HG03521 (cell line): ENCODE measurements around the gene LIMD2.

Source experiments
- ATAC-seq: cut with Tn5 transposase; IDR thresholded peaks from one replicate; pipeline ENCODE4 v1.9.1; 2021; ENCODE audit warnings: mild to moderate bottlenecking, moderate library complexity; ENCODE audit not compliant: unreplicated experiment

Gene LIMD2

GRCh38 chr17:63701868-63702720 is 2.2 kb upstream of the LIMD2 start:
- ATAC-seq: no peak

- no peak for ATAC-seq
Observed at GRCh38 chr17:63701456-63701820, 1.5 kb upstream of the LIMD2 start.

- peak; percentile 13 for ATAC-seq
Observed at GRCh38 chr17:63700528-63701455, 867 bp upstream of the LIMD2 start.

DNA sequence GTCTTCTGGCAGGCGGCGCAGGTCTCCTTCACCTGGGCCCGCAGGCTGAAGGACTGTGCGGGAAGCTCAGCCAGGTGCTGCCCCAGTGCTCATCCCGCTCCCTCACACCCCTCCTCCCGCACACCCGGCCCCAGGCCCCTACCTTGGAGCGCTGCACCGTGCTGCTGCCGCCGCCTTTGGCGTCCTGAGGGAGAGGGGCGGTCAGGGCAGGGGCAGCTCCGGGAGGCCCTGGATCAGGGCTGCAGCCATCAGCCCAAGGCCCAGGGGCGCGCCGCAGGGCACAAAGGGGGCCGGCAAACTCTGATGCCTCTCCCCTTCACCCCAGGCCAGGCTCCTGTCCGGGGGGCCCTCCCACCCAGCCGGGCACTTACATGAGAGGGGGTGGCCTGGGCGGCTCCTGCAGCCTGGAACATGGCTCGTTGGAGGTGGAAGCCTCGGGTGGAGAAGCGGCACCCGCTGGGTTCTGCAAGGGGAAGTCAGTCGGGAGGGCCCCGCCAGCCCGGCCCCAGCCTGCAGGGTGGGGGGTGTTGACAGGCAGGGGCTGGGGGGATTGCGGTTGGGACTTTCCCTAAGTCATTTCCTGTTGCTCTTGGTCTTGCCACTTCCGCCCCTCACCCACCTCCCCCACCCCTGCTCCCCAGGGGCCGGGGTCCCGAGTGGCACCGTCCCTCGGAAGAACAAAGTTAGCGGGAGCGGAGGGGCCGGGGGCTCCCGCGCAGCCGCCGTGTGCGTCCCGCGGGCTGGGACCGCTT is 863 bp downstream of the LIMD2 start:
- peak; percentile 20 for ATAC-seq

DNA sequence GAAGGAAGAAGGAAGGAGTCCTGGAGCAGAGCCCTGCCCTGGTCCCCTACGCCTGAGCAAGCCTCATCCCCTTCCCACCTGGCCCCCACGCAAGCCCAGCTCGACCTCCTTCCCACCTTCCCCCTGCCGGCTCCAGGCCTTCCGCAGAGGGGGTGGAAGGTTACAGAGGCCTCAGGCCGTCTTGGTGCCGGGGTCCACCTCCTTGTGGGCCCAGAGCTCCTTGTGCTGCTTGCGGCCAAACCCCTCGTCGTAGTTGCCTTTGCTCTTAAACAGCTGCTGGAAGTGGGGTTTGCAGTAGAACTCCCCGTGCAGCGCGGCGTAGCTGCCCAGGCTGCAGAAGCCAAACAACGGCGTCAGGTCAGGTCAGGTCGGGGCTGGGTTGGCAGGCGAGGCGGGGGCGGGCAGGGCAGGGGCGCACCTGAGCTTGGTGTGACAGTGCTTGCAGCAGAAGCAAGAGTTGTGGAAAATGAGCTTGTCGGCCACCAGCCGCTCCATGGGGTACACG is 1.5 kb downstream of the LIMD2 start:
- no peak for ATAC-seq

DNA sequence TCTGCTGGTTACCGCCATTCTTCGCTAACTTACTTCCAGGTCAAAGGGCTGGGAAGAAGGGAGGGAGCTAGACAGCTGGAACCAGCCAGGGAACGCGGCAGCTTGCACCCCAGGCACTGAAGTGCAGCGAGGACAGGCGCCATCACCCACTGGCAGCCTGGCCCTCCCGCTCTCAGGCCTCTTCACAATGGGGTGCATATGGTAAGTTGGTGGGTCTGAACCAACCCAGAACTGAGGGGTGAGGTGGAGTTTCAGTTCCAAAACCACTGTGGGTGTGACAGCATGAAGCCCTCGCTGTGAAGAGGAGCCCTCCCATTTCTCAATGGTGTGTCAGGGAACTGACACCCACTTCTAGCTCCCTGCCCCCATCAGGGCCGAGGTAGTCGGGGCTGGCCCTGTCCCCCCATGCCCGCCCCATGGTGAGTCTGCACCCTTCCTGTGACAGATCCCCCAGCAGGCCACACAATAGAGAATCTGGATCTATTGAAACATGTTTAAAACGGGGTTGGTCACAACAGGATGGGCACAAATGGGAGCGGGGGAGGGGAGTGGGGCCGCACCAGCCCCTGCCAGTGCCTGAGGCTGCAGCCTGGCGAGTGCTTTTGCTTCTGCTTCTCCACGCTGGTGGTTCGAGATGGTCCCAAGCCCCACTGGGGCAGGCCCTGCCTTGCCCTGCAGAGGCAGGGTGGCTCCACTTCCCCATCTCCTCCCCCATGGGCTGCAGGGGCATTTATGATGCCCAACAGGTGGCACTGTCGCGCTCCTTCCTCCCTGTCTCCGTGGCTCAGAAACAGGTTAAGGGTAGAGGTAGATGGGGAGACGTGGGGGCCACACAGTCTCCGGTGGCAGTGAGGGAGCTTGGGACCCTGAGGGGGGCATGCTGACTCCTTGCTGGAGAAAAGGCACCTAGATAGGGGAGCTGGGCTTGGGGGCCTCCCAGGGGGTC is 2.3 kb downstream of the LIMD2 start:
- ATAC-seq: no peak

- ATAC-seq: no peak
Observed at GRCh38 chr17:63696381-63696961, 3.5 kb downstream of the LIMD2 start.

DNA sequence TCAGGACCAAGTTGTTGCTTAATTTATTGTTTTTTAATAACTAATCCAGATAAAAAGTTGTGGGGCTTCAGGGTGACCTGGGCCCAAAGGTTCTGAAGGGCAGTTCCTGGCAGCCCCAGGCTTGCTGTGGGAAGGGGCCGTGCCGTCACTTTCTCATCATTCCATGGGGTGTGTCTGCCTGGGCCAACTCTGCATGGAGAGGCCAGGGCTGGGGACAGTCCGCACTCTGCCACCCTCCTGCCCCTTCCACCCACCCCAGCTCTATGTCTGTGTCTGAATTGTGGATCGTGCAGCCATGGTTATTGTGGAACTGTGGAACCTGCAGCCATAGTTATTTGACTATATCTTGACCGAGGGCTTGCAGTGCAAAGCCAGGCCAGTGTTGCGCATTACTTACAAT is 4.0 kb downstream of the LIMD2 start:
- no peak for ATAC-seq

- no peak for ATAC-seq
Observed at GRCh38 chr17:63694950-63695773, 4.8 kb downstream of the LIMD2 start.

- no peak for ATAC-seq
Observed at GRCh38 chr17:63694229-63694949, 5.5 kb downstream of the LIMD2 start.

GRCh38 chr17:63693411-63694113 is 6.4 kb downstream of the LIMD2 start:
- no peak for ATAC-seq

DNA sequence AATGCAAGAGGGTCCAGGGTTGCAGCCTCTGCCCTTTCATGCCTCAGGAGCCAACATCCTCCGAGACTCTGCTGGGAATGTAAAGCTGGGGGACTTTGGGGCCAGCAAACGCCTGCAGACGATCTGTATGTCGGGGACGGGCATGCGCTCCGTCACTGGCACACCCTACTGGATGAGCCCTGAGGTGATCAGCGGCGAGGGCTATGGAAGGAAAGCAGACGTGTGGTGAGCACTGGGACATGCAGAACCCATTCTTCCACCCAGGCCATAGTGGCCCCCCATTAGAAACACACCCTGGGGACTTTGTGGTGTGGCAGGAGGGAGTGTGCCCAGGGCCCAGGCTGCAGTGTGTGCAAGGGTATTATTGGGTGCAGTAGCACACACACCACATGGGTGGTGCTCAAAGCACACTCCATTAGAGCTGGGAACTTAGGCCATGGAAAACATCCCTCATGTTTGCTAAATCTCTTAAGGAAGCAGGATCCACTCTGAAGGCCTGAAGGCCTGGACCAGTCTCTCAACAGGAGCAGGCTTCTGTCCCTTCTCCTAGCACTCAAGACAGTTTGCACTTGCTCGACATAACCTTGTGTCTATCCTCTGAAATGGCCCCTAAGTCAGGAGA is 7.6 kb downstream of the LIMD2 start:
- ATAC-seq: no peak

GRCh38 chr17:63689479-63689878 is 10.4 kb downstream of the LIMD2 start:
- ATAC-seq: no peak

- no peak for ATAC-seq
Observed at GRCh38 chr17:63688396-63689020, 11.4 kb downstream of the LIMD2 start.

DNA sequence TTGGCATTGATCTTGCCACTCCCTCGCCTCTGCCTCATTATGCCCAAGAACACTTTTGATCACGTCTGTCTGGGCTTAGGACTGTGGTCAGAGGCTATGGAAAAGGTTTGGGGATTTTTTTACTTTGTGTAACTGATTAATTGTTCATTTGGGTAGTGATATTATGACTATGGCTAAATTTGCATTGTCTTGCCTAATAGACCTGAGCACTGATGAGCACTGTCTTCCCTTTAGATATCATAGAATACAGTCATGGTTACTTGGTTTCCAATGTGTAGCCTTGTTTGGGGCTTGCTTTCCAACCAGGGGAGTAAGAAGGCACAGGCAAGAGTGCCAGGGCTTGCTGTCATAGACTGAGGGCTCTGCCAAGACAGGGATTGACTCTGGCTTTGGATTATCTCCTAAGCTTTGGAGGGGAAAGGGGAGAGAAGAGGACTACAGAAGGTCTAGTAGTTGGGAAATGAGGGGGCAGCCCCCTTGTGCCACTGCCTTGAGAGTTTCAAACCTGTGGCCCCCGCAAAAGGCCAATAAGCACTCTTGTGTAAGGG is 13.7 kb downstream of the LIMD2 start:
- no peak for ATAC-seq

GRCh38 chr17:63685578-63685977 is 14.3 kb downstream of the LIMD2 start:
- ATAC-seq: no peak
